Left renal cortex interstitium (tissue), 4 donors: ENCODE data around the gene STARD5. TPM values are rescaled to one million over a fixed set of nuclear protein-coding genes. Genes with fewer than 3 reads are reported as not detected.

Source experiments
- DNase-seq, 4 donors: peaks; one replicate each; pipeline ENCODE4 v3.0.0-alpha.2; 2013; ENCODE audit warnings: low read depth in 4 of 4, low spot score in 2 of 4, missing footprints in 1 of 4
- polyA plus RNA-seq, 4 donors: library from polyadenylated mRNA; unstranded; fragments of 120-200 nt; gene quantifications; one replicate each; pipeline ENCODE4 v1.2.1, GENCODE V29; 2013; ENCODE audit not compliant: insufficient read length in 4 of 4

The STARD5 gene
- polyA plus RNA-seq, 4 donors = 2.3 to 4.8 (median 3.9) TPM

DNA sequence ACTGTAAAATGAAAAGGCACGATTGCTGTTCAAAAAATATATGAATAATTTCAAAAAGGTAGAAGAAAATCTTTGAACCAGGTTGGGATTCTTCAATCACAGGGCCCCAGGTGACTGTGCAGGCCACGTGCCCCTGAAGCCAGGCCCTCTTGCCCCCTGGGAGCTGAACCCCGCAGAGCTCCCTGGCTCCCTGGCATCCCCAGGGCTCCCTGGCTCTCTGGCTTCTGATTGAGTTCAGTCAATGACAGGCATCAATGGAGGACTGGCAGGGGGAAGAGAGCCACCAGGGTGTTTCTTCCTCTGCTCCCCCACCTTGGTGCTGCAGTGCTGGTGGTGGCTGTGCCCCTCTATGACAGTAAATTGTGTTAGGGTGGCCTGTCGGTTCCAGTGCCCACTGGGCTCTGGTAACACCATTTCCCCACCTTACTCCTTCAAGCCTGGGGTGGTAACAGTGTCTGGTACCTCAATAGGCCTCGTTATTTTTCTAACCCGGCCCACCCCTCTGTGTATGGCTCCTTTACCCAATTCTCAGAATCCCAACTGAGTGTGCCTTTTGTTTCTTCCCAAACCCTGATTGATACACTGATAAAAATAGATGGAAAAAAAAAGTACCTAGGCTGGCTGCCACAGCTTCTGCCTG, 62.6 kb downstream of the STARD5 start:
- DNase-seq = no peak

DNA sequence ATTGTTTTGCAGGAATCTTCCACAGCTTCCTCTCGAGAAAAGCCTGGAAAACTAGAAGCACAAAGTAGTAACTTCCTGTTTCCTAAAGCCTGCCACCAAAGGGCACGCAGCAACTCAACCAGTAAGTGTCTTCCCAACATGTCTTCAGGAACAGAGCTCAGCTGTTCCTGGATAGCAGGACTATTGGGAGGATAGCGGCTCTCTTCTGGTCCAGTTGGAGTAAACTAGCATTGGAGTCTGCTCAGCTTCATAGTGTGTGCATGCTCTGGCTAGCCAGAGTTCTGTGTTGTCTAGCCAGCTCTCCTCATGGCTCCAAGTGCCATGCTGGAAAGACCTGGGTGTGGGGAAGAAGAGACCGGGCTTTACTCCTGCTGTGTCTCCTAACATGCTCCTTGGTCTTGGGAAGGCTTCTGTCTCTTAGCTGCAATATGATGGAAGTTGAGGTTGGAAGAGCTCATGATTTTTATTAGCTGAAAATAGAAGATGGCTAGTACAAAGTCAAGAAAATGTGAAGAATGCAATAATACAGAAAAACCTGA, 64.1 kb downstream of the STARD5 start:
- no peak for DNase-seq

Other genes starting within 250 kb of the STARD5 start
- gene CFAP161, start 189.9 kb downstream of the STARD5 start, polyA plus RNA-seq = under 1 TPM; 0.43 to 0.65 (median 0.54) TPM
- 1 to 10 TPM; 4.8 to 5.9 (median 5.5) TPM for gene IL16, start 127.3 kb downstream of the STARD5 start, polyA plus RNA-seq
- under 1 TPM; 0.08 to 0.43 (median 0.21) TPM for gene TMC3, start 50.1 kb upstream of the STARD5 start, polyA plus RNA-seq